ENCODE data around the gene PLVAP. TPM values are rescaled to one million over a fixed set of nuclear protein-coding genes. Genes with fewer than 3 reads are reported as not detected.

Gene PLVAP
- total and polyA plus RNA-seq, 12 donors: 27.9 to 381 (median 84.0) TPM

DNA sequence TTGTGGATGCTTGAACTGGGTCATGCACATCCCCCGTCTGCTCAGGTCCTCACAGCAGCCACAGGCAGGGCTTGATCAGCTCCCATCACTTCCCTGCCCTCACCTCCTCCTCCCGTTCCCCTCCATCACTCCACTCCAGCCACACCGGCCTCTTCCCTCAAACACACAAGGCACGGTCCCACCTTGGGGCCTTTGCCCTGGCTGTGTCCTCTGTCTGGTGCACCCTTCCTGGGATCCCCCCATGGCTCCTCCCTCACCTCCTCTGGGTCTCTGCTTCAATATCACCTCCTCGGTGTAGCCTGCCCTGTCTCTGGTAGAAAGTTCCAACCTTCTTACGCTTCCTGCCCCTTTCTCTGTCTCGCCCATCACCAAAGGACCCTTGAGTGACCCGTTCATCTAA is 23.8 kb downstream of the PLVAP start:
- Histone ChIP-seq H3K27me3 (no peaks in the 10 kb centered on the region), H3K4me1 (replicated peaks in 1 of 2) (peaks cover 0 to 6% of the 10 kb centered on the region in 2 donors), H3K36me3 (replicated peaks in 1 of 2) (no peaks in the 10 kb centered on the region), H3K27ac (no peak overlapping the region), H3K9me3 (replicated peaks in 1 of 3) (no peaks in the 10 kb centered on the region), H3K4me3 (no peak overlapping the region)
- TF ChIP-seq POLR2A (IDR thresholded peaks at IDR 0.05): no peak
- TF ChIP-seq, protein P1, sequence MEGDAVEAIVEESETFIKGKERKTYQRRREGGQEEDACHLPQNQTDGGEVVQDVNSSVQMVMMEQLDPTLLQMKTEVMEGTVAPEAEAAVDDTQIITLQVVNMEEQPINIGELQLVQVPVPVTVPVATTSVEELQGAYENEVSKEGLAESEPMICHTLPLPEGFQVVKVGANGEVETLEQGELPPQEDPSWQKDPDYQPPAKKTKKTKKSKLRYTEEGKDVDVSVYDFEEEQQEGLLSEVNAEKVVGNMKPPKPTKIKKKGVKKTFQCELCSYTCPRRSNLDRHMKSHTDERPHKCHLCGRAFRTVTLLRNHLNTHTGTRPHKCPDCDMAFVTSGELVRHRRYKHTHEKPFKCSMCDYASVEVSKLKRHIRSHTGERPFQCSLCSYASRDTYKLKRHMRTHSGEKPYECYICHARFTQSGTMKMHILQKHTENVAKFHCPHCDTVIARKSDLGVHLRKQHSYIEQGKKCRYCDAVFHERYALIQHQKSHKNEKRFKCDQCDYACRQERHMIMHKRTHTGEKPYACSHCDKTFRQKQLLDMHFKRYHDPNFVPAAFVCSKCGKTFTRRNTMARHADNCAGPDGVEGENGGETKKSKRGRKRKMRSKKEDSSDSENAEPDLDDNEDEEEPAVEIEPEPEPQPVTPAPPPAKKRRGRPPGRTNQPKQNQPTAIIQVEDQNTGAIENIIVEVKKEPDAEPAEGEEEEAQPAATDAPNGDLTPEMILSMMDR (IDR thresholded peaks at IDR 0.05): no peak
- intact Hi-C loops (cut with DNase I): no loop called here
- DNase-seq: no peak
- WGBS, 4 donors: 74 to 82% (median 79%) methylated on average over 8 of the region's 8 CpGs

- WGBS, 4 donors: 43 to 69% (median 53%) methylated on average over 7 to 14 of the region's 14 CpGs
- no peak overlapping the region for H3K4me3 ChIP-seq
- H3K9me3 ChIP-seq (replicated peaks in 1 of 3): no peaks in the 10 kb centered on the region
- H3K36me3 ChIP-seq (replicated peaks in 1 of 2): no peaks in the 10 kb centered on the region
- H3K4me1 ChIP-seq (replicated peaks in 1 of 2): peaks cover 0 to 13% of the 10 kb centered on the region in 2 donors
- no peak for TF ChIP-seq POLR2A (IDR thresholded peaks at IDR 0.05)
- TF ChIP-seq, protein P1 (IDR thresholded peaks at IDR 0.05): no peak
- no peak overlapping the region for H3K27ac ChIP-seq
- intact Hi-C loops (cut with DNase I): no loop called here
- no peaks in the 10 kb centered on the region for H3K27me3 ChIP-seq
- peak in 1 of 7 donors; percentile 49 for DNase-seq
These were observed 24.4 kb downstream of the PLVAP start for GRCh38 chr19:17352608-17353280.

GRCh38 chr19:17351815-17352435 is 25.2 kb downstream of the PLVAP start:
- no peak overlapping the region for H3K27ac ChIP-seq
- WGBS, 4 donors: 83 to 89% (median 84%) methylated on average over 37 to 45 of the region's 45 CpGs
- H3K27me3 ChIP-seq: no peaks in the 10 kb centered on the region
- H3K9me3 ChIP-seq (replicated peaks in 1 of 3): no peaks in the 10 kb centered on the region
- H3K4me3 ChIP-seq: no peak overlapping the region
- no peak for TF ChIP-seq POLR2A (IDR thresholded peaks at IDR 0.05)
- TF ChIP-seq, protein P1 (IDR thresholded peaks at IDR 0.05): no peak
- no peaks in the 10 kb centered on the region for H3K36me3 ChIP-seq (replicated peaks in 1 of 2)
- H3K4me1 ChIP-seq (replicated peaks in 1 of 2): peaks cover 0 to 21% of the 10 kb centered on the region in 2 donors
- intact Hi-C loops (cut with DNase I): no loop called here
- peak in 1 of 7 donors; percentile 51 for DNase-seq

- 0 to 4% (median 0%) methylated on average over 5 to 12 of the region's 12 CpGs for WGBS, 4 donors
- Histone ChIP-seq H3K27me3 (no peaks in the 10 kb centered on the region), H3K27ac (peak overlapping the region in 2 of 5 donors; percentile 17 to 58), H3K4me1 (replicated peaks in 1 of 2) (peaks cover 0 to 26% of the 10 kb centered on the region in 2 donors), H3K4me3 (peak overlapping the region in 1 of 4 donors; percentile 25), H3K36me3 (replicated peaks in 1 of 2) (no peaks in the 10 kb centered on the region), H3K9me3 (replicated peaks in 1 of 3) (no peaks in the 10 kb centered on the region)
- TF ChIP-seq POLR2A (IDR thresholded peaks at IDR 0.05): no peak
- TF ChIP-seq, protein P1 (IDR thresholded peaks at IDR 0.05): no peak
- peak; percentile 50 to 85 (median 71) for DNase-seq
- intact Hi-C loops (cut with DNase I): loop anchor here in 1 of 2 donors (5.0 kb wide), 1 partner anchor 39 kb away; no protein-coding TSS in a partner anchor
These were observed 28.4 kb downstream of the PLVAP start for GRCh38 chr19:17348700-17349099.

All from adrenal gland (tissue), 12 donors.